ENCODE measurements around the gene MPPED2.

Gene MPPED2

GRCh38 chr11:30483056-30483455 lies 103.1 kb downstream of the MPPED2 start:
- DNase-seq (ENCODE audit: low read depth), result no peak

- DNase-seq (ENCODE audit: low read depth), result no peak
Observed at GRCh38 chr11:30481796-30482195, 104.4 kb downstream of the MPPED2 start.

- no peak for DNase-seq (ENCODE audit: low read depth)
Observed at GRCh38 chr11:30481330-30481729, 104.8 kb downstream of the MPPED2 start.

- DNase-seq (ENCODE audit: low read depth), result no peak
Observed at GRCh38 chr11:30479899-30480298, 106.3 kb downstream of the MPPED2 start.

- no peak for DNase-seq (ENCODE audit: low read depth)
Observed at GRCh38 chr11:30478923-30479322, 107.2 kb downstream of the MPPED2 start.

GRCh38 chr11:30477061-30477460 lies 109.1 kb downstream of the MPPED2 start:
- no peak for DNase-seq (ENCODE audit: low read depth)

- no peak for DNase-seq (ENCODE audit: low read depth)
Observed at GRCh38 chr11:30474151-30474954, 111.8 kb downstream of the MPPED2 start.

GRCh38 chr11:30471244-30471643 lies 114.9 kb downstream of the MPPED2 start:
- DNase-seq (ENCODE audit: low read depth), result no peak

- DNase-seq (ENCODE audit: low read depth), result no peak
Observed at GRCh38 chr11:30468881-30469280, 117.3 kb downstream of the MPPED2 start.

GRCh38 chr11:30467176-30467575 lies 119.0 kb downstream of the MPPED2 start:
- DNase-seq (ENCODE audit: low read depth), result no peak

- DNase-seq (ENCODE audit: low read depth), result no peak
Observed at GRCh38 chr11:30465623-30466022, 120.5 kb downstream of the MPPED2 start.

- DNase-seq (ENCODE audit: low read depth), result no peak
Observed at GRCh38 chr11:30465192-30465591, 121.0 kb downstream of the MPPED2 start.

- DNase-seq (ENCODE audit: low read depth), result no peak
Observed at GRCh38 chr11:30463266-30463665, 122.9 kb downstream of the MPPED2 start.

- DNase-seq (ENCODE audit: low read depth), result no peak
Observed at GRCh38 chr11:30462421-30462820, 123.7 kb downstream of the MPPED2 start.

GRCh38 chr11:30459821-30460220 lies 126.3 kb downstream of the MPPED2 start:
- DNase-seq (ENCODE audit: low read depth), result no peak

- DNase-seq (ENCODE audit: low read depth), result no peak
Observed at GRCh38 chr11:30459306-30459705, 126.8 kb downstream of the MPPED2 start.

GRCh38 chr11:30458541-30458940 lies 127.6 kb downstream of the MPPED2 start:
- no peak for DNase-seq (ENCODE audit: low read depth)

GRCh38 chr11:30457087-30457486 lies 129.1 kb downstream of the MPPED2 start:
- no peak for DNase-seq (ENCODE audit: low read depth)

GRCh38 chr11:30455025-30455424 lies 131.1 kb downstream of the MPPED2 start:
- DNase-seq (ENCODE audit: low read depth), result no peak

- no peak for DNase-seq (ENCODE audit: low read depth)
Observed at GRCh38 chr11:30454541-30454940, 131.6 kb downstream of the MPPED2 start.

- DNase-seq (ENCODE audit: low read depth), result no peak
Observed at GRCh38 chr11:30454111-30454510, 132.0 kb downstream of the MPPED2 start.

GRCh38 chr11:30453705-30454104 lies 132.4 kb downstream of the MPPED2 start:
- no peak for DNase-seq (ENCODE audit: low read depth)

- no peak for DNase-seq (ENCODE audit: low read depth)
Observed at GRCh38 chr11:30452842-30453241, 133.3 kb downstream of the MPPED2 start.

- no peak for DNase-seq (ENCODE audit: low read depth)
Observed at GRCh38 chr11:30452114-30452513, 134.0 kb downstream of the MPPED2 start.

All from stimulated activated CD4-positive, alpha-beta T cell treated with anti-CD3 and anti-CD28 coated beads, Interleukin-2, amount 100 ng/mL, for 4 hours (primary cell).